SJCRH30 (cell line): ENCODE data around the gene TTC39A. TPM values are rescaled to one million over a fixed set of nuclear protein-coding genes. Genes with fewer than 3 reads are reported as not detected.
"Not testable (repeated sequence)": the region's sequence is repeated elsewhere in the genome, so short reads cannot be mapped to it uniquely, and the experiment has no call there.

ENCODE experiments used
- DNase-seq, 2 experiments: peaks; one replicate each; pipeline ENCODE4 v3.0.0-alpha.2; 2015 to 2020
- H3K27ac ChIP-seq: fragments of 250-450 bp; sonication (Bioruptor Pico); 2 replicates; pipeline ENCODE4 v1.5.1; 2020; ENCODE audit warnings: mild to moderate bottlenecking, moderate library complexity
- H3K27me3 ChIP-seq: fragments of 250-450 bp; sonication (Bioruptor Pico); 2 replicates; pipeline ENCODE4 v1.5.1; 2020; ENCODE audit warnings: mild to moderate bottlenecking, moderate library complexity
- H3K36me3 ChIP-seq: fragments of 250-450 bp; sonication (Bioruptor Pico); 2 replicates; pipeline ENCODE4 v1.5.1; 2020; ENCODE audit warnings: mild to moderate bottlenecking, moderate library complexity
- H3K4me1 ChIP-seq: fragments of 250-450 bp; sonication (Bioruptor Pico); 2 replicates; pipeline ENCODE4 v1.5.1; 2020; ENCODE audit warnings: mild to moderate bottlenecking, moderate library complexity
- H3K4me3 ChIP-seq: fragments of 250-450 bp; sonication (Bioruptor Pico); 2 replicates; pipeline ENCODE4 v1.5.1; 2020; ENCODE audit warnings: mild to moderate bottlenecking, moderate library complexity
- H3K9me3 ChIP-seq: fragments of 250-450 bp; sonication (Bioruptor Pico); replicated peaks from 2 replicates; pipeline ENCODE4 v1.5.1; 2020; ENCODE audit warnings: mild to moderate bottlenecking, moderate library complexity
- total RNA-seq: library from RNA; depleted of rRNA; stranded (reverse); fragments of >200 nt; shearing (Covaris generic); gene quantifications from 2 replicates; pipeline ENCODE4 v1.2.3, GENCODE V29; 2014

The TTC39A gene
- total RNA-seq, 1 experiment from 2014 or later, result 0.14 TPM

DNA sequence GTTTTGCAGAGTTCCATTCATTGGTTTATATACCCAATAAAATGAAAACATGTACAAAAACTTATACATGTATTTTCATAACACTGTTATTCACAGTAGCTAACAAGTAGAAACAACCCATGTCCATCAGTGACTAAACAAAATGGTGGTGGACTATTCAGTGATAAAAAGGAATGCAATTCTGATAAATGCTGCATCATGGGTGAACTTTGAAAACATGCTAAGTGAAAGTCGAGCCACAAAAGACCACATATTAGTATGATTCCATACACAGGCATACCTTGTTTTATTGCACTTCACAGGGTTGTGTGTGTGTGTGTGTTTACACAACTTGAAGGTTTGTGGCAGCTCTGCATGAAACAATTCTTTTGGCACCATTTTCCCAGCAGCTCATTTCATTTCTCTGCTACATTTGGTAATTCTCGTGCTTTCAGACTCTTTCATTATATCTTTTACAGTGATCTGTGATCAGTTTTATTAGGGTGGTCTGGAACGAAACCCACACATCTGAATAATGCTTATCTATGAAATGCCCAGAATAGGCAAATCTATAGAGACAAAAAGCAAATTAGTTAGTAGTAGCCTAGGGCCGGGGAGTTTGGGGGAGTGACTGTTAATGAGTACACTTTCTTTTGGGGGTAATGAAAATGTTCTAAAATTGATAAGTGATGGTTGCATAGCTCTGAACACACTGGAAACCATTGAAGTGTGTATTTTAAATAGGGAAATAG, 67.0 kb downstream of the TTC39A start:
- DNase-seq, result no peak
- no peak overlapping the region for H3K27ac ChIP-seq
- H3K27me3 ChIP-seq, result no peaks in the 10 kb centered on the region
- H3K9me3 ChIP-seq, result no peaks in the 10 kb centered on the region
- peaks cover 59% of the 10 kb centered on the region for H3K4me1 ChIP-seq
- H3K36me3 ChIP-seq, result no peaks in the 10 kb centered on the region; the same call in 1 of the 2 replicates
- H3K4me3 ChIP-seq, result no peak overlapping the region

GRCh38 chr1:51255331-51255730, 75.0 kb downstream of the TTC39A start:
- peaks cover 10% of the 10 kb centered on the region; the same call in 1 of the 2 replicates for H3K36me3 ChIP-seq
- H3K4me3 ChIP-seq, result no peak overlapping the region
- H3K27ac ChIP-seq, result no peak overlapping the region
- no peaks in the 10 kb centered on the region for H3K27me3 ChIP-seq
- H3K4me1 ChIP-seq, result peaks cover 18% of the 10 kb centered on the region
- H3K9me3 ChIP-seq, result no peaks in the 10 kb centered on the region
- DNase-seq, result no peak

DNA sequence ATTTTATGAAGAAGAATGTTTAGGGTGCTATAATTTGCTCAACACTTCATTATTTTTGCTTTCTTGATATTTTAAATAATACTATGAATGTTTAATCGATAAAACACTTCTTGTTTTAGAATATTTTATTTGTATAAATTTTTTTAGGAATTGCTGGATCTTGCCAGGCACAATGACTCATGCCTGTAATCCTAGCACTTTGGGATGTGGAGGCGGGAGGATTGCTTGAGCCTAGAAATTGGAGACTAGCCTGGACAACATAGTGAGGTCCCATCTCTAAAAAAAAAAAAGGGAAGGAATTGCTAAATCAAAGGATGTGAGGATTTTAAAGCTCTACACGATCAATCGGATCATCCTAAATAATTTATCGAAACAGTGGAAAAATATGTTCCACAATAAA, 76.7 kb downstream of the TTC39A start:
- peaks cover 4% of the 10 kb centered on the region; the same call in 1 of the 2 replicates for H3K4me1 ChIP-seq
- no peak for DNase-seq
- no peak overlapping the region for H3K4me3 ChIP-seq
- peaks cover 10% of the 10 kb centered on the region; the same call in 1 of the 2 replicates for H3K36me3 ChIP-seq
- H3K27me3 ChIP-seq, result no peaks in the 10 kb centered on the region
- no peaks in the 10 kb centered on the region for H3K9me3 ChIP-seq
- H3K27ac ChIP-seq, result no peak overlapping the region

DNA sequence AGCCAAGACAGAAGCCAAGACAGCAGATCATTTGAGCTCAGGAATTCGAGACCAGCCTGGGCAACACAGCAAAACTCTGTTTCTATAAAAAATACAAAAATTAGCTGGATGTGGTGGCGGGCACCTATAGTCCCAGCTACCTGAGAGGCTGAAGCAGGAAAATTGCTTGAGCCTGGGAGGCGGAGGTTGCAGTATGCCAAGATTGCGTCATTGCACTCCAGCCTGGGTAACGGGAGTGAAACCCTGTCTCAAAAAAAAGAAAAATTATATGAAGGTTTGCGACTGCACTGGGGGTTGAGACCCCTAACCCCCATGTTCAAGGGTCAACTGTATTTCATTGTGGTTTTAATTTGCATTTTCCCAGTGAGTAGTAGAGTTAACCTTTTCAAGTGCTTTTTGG, 78.0 kb downstream of the TTC39A start:
- H3K9me3 ChIP-seq, result no peaks in the 10 kb centered on the region
- H3K36me3 ChIP-seq, result peaks cover 14% of the 10 kb centered on the region
- no peaks in the 10 kb centered on the region for H3K27me3 ChIP-seq
- no peaks in the 10 kb centered on the region for H3K4me1 ChIP-seq
- no peak overlapping the region for H3K4me3 ChIP-seq
- no peak for DNase-seq
- no peak overlapping the region for H3K27ac ChIP-seq

DNA sequence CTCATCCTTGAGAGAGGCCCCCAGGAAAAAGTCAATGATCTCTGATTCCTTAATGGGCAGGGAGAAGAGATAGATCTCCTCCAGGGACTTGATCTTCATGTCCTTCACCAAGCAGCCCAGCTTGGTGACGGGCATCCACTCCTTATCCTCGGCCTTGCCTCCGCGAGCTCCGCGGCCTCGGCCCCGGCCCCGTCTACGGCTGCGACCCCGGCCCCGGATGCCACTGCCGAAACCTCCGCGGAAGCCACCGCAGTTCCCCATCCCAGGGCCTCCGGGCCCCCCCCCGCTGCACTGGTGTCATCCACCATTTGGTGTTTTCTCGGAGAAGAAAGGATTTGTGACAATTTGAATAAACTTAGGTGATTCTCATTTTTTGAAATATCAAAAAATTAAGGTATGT, 79.2 kb downstream of the TTC39A start:
- H3K4me3 ChIP-seq, H3K4me1 ChIP-seq, H3K27me3 ChIP-seq, H3K9me3 ChIP-seq, H3K27ac ChIP-seq, H3K36me3 ChIP-seq, DNase-seq: not testable (repeated sequence)

DNA sequence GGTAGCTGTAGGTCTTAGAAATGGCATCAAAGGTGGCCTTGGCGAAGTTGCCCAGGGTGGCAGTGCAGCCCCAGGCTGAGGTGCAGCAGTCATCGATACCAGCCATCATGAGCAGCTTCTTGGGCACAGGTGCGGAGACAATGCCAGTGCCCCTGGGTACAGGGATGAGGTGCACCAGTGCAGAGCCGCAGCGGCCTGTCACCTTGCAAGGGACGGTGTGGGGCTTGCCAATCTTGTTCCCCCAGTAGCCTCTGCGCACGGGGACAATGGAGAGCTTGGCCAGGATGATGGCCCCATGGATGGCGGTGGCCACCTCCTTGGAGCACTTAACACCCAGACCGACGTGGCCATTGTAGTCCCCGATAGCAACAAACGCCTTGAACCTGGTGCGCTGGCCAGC, 79.6 kb downstream of the TTC39A start:
- not testable (repeated sequence) for H3K27me3 ChIP-seq, H3K27ac ChIP-seq, H3K4me1 ChIP-seq, DNase-seq, H3K9me3 ChIP-seq, H3K4me3 ChIP-seq, H3K36me3 ChIP-seq

GRCh38 chr1:51249445-51249844, 80.9 kb downstream of the TTC39A start:
- no peak for DNase-seq
- Histone ChIP-seq H3K36me3 (peaks cover 12% of the 10 kb centered on the region), H3K4me3 (no peak overlapping the region), H3K4me1 (no peaks in the 10 kb centered on the region), H3K9me3 (no peaks in the 10 kb centered on the region), H3K27ac (no peak overlapping the region), H3K27me3 (no peaks in the 10 kb centered on the region)

- peaks cover 23% of the 10 kb centered on the region for H3K36me3 ChIP-seq
- no peaks in the 10 kb centered on the region; the same call in 1 of the 2 replicates for H3K4me1 ChIP-seq
- DNase-seq, result no peak
- H3K4me3 ChIP-seq, result no peak overlapping the region
- no peak overlapping the region for H3K27ac ChIP-seq
- no peaks in the 10 kb centered on the region for H3K27me3 ChIP-seq
- no peaks in the 10 kb centered on the region for H3K9me3 ChIP-seq
These were observed 82.9 kb downstream of the TTC39A start for GRCh38 chr1:51247499-51247898.

DNA sequence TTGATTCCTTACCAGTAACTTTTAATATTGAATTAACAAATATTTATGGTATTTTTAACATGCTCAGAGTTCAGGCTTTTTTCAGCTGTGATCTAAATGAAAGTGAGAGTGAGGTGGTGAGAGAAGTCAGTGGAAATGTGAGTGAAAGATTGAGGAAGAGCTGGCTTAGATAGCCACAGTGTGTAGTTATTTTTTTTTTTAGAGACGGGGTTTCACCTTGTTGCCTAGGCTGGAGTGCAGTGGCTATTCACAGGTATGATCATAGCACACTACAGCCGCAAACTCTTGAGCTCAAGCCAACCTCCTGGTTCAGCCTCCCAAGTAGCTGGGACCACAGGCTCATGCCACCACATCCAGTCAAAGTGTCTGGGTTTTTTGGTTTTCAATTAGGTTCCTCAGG, 83.3 kb downstream of the TTC39A start:
- no peak for DNase-seq
- Histone ChIP-seq H3K4me1 (no peaks in the 10 kb centered on the region; the same call in 1 of the 2 replicates), H3K27me3 (no peaks in the 10 kb centered on the region), H3K9me3 (no peaks in the 10 kb centered on the region), H3K4me3 (no peak overlapping the region), H3K27ac (no peak overlapping the region), H3K36me3 (peaks cover 23% of the 10 kb centered on the region)

DNA sequence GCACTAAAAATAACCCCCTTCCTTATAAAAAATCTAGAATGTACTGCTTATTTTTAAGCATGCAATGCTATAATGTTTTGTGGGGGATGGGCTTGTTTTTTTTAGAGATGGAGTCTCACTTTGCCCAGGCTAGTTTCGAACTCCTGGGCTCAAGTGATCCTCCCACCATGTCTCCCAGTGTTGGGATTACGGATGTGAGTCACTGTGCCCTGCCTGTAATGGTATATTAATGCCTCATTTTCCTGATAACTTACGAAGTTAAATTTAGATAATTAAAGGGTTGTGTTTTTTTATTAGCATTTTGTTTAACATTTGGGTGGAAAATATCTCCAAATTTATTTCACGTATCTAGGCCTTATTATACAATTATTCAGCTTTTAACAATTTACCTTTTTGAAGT, 87.8 kb downstream of the TTC39A start:
- H3K36me3 ChIP-seq, result peaks cover 24% of the 10 kb centered on the region
- H3K4me3 ChIP-seq, result no peak overlapping the region
- H3K4me1 ChIP-seq, result peaks cover 3% of the 10 kb centered on the region; the same call in 1 of the 2 replicates
- H3K27ac ChIP-seq, result no peak overlapping the region
- H3K9me3 ChIP-seq, result no peaks in the 10 kb centered on the region
- no peaks in the 10 kb centered on the region for H3K27me3 ChIP-seq
- no peak for DNase-seq

- peaks cover 23% of the 10 kb centered on the region for H3K36me3 ChIP-seq
- H3K27me3 ChIP-seq, result no peaks in the 10 kb centered on the region
- no peak overlapping the region for H3K27ac ChIP-seq
- peaks cover 3% of the 10 kb centered on the region; the same call in 1 of the 2 replicates for H3K4me1 ChIP-seq
- no peak for DNase-seq
- no peak overlapping the region for H3K4me3 ChIP-seq
- no peaks in the 10 kb centered on the region for H3K9me3 ChIP-seq
These were observed 89.2 kb downstream of the TTC39A start for GRCh38 chr1:51241119-51241518.

DNA sequence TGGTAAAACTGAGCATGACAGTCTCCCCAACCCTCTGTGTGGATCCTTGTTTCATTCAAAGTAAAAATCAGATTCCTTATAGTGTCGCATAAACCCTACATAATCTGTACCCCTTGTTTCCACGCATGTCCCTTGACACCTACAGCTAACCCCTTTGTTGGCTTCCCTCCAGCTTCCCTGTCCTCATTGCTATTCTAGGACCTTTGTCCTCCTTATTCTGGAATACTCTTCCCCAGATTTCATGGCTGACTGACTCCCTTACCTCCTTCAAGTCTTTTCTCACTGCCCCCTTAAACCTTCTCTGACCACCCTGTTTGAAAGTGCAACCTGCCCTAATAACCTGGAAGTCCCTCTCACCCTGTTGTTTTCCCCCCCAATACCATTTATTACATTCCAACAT, 90.3 kb downstream of the TTC39A start:
- no peak for DNase-seq
- Histone ChIP-seq H3K4me3 (no peak overlapping the region), H3K36me3 (peaks cover 21% of the 10 kb centered on the region), H3K27me3 (no peaks in the 10 kb centered on the region), H3K27ac (no peak overlapping the region), H3K4me1 (peaks cover 7% of the 10 kb centered on the region), H3K9me3 (no peaks in the 10 kb centered on the region)

GRCh38 chr1:51238034-51238403, 92.3 kb downstream of the TTC39A start:
- Histone ChIP-seq H3K36me3 (peaks cover 12% of the 10 kb centered on the region), H3K4me1 (peaks cover 15% of the 10 kb centered on the region), H3K4me3 (peak overlapping the region; percentile 98), H3K27me3 (no peaks in the 10 kb centered on the region), H3K27ac (peak overlapping the region; percentile 95), H3K9me3 (no peaks in the 10 kb centered on the region)
- peak; percentile 46 to 71 for DNase-seq

DNA sequence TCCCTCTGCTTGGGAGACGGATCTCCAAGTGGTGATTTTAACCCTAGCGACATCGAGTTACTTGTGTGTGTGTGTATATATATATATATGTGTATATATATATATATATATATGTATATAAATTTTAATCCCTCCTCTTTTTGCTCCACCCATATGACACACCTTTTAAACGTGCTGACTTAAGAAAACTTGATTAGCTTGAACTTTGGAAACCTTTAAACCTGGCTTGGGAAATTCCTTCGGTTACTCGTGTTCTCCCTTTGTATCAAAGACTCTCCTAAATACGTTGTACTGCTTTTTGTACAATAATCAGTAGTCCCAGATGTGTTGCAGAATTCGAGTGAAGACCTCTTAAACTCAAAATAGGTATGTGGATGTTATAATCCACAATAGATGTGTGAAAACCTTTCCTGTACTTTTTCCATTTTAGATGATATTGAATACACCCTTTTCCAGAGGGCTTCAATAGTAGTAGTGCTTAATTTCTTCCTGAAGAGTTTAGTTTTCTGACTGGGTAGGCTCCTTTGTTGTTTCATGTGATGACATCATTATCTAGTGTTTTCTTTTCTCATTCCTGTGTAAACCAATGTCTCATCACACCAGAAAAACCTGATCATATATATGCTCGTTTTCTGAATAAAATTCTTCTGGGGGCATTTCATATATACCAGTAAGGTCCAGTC, 92.9 kb downstream of the TTC39A start:
- no peaks in the 10 kb centered on the region for H3K27me3 ChIP-seq
- H3K27ac ChIP-seq, result peak overlapping the region; percentile 95
- DNase-seq, result no peak
- peaks cover 15% of the 10 kb centered on the region for H3K4me1 ChIP-seq
- H3K4me3 ChIP-seq, result peak overlapping the region; percentile 98
- peaks cover 7% of the 10 kb centered on the region for H3K36me3 ChIP-seq
- no peaks in the 10 kb centered on the region for H3K9me3 ChIP-seq
